IMR-90 (cell line): ENCODE data around the gene LAMA5. TPM values are rescaled to one million over a fixed set of nuclear protein-coding genes. Genes with fewer than 3 reads are reported as not detected.

Experiments
- ATAC-seq: fragments of 200-7000 bp; cut with Tn5 transposase; 2 replicates; pipeline ENCODE4 v1.9.1; 2020; ENCODE audit warnings: low read depth, mild to moderate bottlenecking, moderate library complexity
- BruUV-seq: library from RNA; stranded (reverse); fragments of 400-500 nt; replicated peaks from 2 replicates; lab custom pipeline; 2021; lab: Mats Ljungman, UMichigan
- CTCF ChIA-PET: fragments of 300-600 bp; formaldehyde crosslinking; extraction: SDS; loops from one replicate; lab custom pipeline; 2021; ENCODE audit warnings: antibody characterized with exemption; lab: Yijun Ruan, JAX
- POLR2A ChIA-PET: fragments of 300-600 bp; sonication (Branson Sonifier 250); formaldehyde crosslinking; loops from one replicate; lab custom pipeline; 2022; ENCODE audit warnings: antibody characterized with exemption; ENCODE audit not compliant: unreplicated experiment; lab: Charles Lee
- DNase-seq: peaks from one replicate; pipeline ENCODE4 v3.0.0; 2013
- H2AFZ ChIP-seq: replicated peaks from 2 replicates; pipeline ENCODE3; 2013; ENCODE audit warnings: low read length, mild to moderate bottlenecking; ENCODE audit not compliant: poor library complexity
- H2AK5ac ChIP-seq: 2 replicates; pipeline ENCODE4 v1.6.1; 2013; ENCODE audit warnings: low read depth, low read length, inconsistent platforms
- H2AK9ac ChIP-seq: replicated peaks from 2 replicates; pipeline ENCODE3; 2013; ENCODE audit warnings: mild to moderate bottlenecking, low read depth, low read length, moderate library complexity; ENCODE audit not compliant: poor library complexity
- H2BK120ac ChIP-seq: 2 replicates; pipeline ENCODE4 v1.6.1; 2013; ENCODE audit warnings: low read depth, low read length, inconsistent platforms
- H2BK15ac ChIP-seq: 3 replicates; pipeline ENCODE4 v1.6.1; 2013; ENCODE audit warnings: low read depth, low read length, inconsistent platforms
- H2BK20ac ChIP-seq: 2 replicates; pipeline ENCODE4 v1.6.1; 2013; ENCODE audit warnings: low read depth, mild to moderate bottlenecking, inconsistent platforms, low read length, moderate library complexity
- H2BK5ac ChIP-seq: 2 replicates; pipeline ENCODE4 v1.6.1; 2013; ENCODE audit warnings: mild to moderate bottlenecking, low read depth, low read length, inconsistent platforms; ENCODE audit not compliant: poor library complexity, severe bottlenecking
- H3K14ac ChIP-seq: replicated peaks from 2 replicates; pipeline ENCODE4 v1.6.1; 2013; ENCODE audit warnings: low read depth, low read length, inconsistent platforms
- H3K18ac ChIP-seq: 2 replicates; pipeline ENCODE4 v1.6.1; 2013; ENCODE audit warnings: low read depth, low read length, control low read depth
- H3K23ac ChIP-seq: 2 replicates; pipeline ENCODE4 v1.6.1; 2013; ENCODE audit warnings: low read depth, low read length, inconsistent platforms
- H3K27ac ChIP-seq: 2 replicates; pipeline ENCODE4 v1.5.1; 2013; ENCODE audit warnings: mild to moderate bottlenecking, control low read depth, low read length; ENCODE audit not compliant: insufficient read depth
- H3K27me3 ChIP-seq: 2 replicates; pipeline ENCODE4 v1.6.1; 2013; ENCODE audit warnings: low read length; ENCODE audit not compliant: control insufficient read depth, insufficient read depth
- H3K36me3 ChIP-seq: 2 replicates; pipeline ENCODE4 v1.6.1; 2013; ENCODE audit warnings: low read length, mixed read lengths; ENCODE audit not compliant: control insufficient read depth, insufficient read depth
- H3K4ac ChIP-seq: 2 replicates; pipeline ENCODE4 v1.6.1; 2013; ENCODE audit warnings: low read depth, low read length, inconsistent platforms
- H3K4me1 ChIP-seq: 2 replicates; pipeline ENCODE4 v1.6.1; 2013; ENCODE audit warnings: low read length, mixed read lengths; ENCODE audit not compliant: control insufficient read depth, insufficient read depth
- H3K4me2 ChIP-seq: 2 replicates; pipeline ENCODE4 v1.6.1; 2013; ENCODE audit warnings: low read depth, mild to moderate bottlenecking, control low read depth, low read length, moderate library complexity
- H3K4me3 ChIP-seq: 2 replicates; pipeline ENCODE4 v1.5.1; 2013; ENCODE audit warnings: low read depth, mild to moderate bottlenecking, control low read depth, low read length, moderate library complexity; ENCODE audit not compliant: insufficient read depth
- H3K56ac ChIP-seq: 2 replicates; pipeline ENCODE4 v1.6.1; 2013; ENCODE audit warnings: low read length, inconsistent platforms; ENCODE audit not compliant: insufficient read depth; ENCODE audit errors: extremely low read depth
- H3K79me1 ChIP-seq, 2 experiments: 2 replicates each; pipeline ENCODE4 v1.6.1; 2013; ENCODE audit warnings: low read length in 2 of 2, inconsistent platforms in 1 of 2, low read depth in 1 of 2
- H3K9ac ChIP-seq: 2 replicates; pipeline ENCODE4 v1.6.1; 2013; ENCODE audit warnings: low read depth, low read length, control low read depth
- H3K9me1 ChIP-seq: 2 replicates; pipeline ENCODE4 v1.6.1; 2013; ENCODE audit warnings: low read length, inconsistent platforms; ENCODE audit not compliant: insufficient read depth
- H3K9me3 ChIP-seq: 2 replicates; pipeline ENCODE4 v1.6.1; 2013; ENCODE audit warnings: low read length; ENCODE audit not compliant: control insufficient read depth, insufficient read depth
- H4K20me1 ChIP-seq: 2 replicates; pipeline ENCODE4 v1.6.1; 2013; ENCODE audit warnings: low read length, inconsistent platforms; ENCODE audit not compliant: insufficient read depth
- H4K5ac ChIP-seq: 2 replicates; pipeline ENCODE4 v1.6.1; 2013; ENCODE audit warnings: mild to moderate bottlenecking, low read depth, low read length, control low read depth
- H4K8ac ChIP-seq, 2 experiments: 2 replicates each; pipeline ENCODE4 v1.6.1; 2013; ENCODE audit warnings: low read depth in 2 of 2, low read length in 2 of 2, control low read depth in 1 of 2, inconsistent platforms in 1 of 2
- H4K91ac ChIP-seq: 2 replicates; pipeline ENCODE4 v1.6.1; 2013; ENCODE audit warnings: low read depth, low read length, inconsistent platforms; ENCODE audit not compliant: insufficient read depth
- SMC3 ChIP-seq: fragments of 150-350 bp; IDR thresholded peaks from 2 replicates; pipeline ENCODE4 v1.6.1; 2016; ENCODE audit warnings: low read depth, mild to moderate bottlenecking, antibody characterized with exemption, low read length, moderate library complexity
- WGBS, 2 experiments: methylation state at CpG; one replicate each; pipeline versions ENCODE4 v1.1.5 to v1.1.7; 2013; ENCODE audit warnings: missing lambda C conversion rate in 2 of 2; ENCODE audit not compliant: insufficient read length in 1 of 2; ENCODE audit errors: extremely low coverage in 2 of 2; 5-methylcytosine and 5-hydroxymethylcytosine counted together
- dilution Hi-C: fragments of 300-500 bp; cut with HindIII; formaldehyde crosslinking; loops from one replicate; pipeline ENCODE4 v1.14.3; 2018; ENCODE audit warnings: low sequenced_read_pairs; ENCODE audit not compliant: unreplicated experiment
- in situ Hi-C: fragments of 300-500 bp; cut with MboI; formaldehyde crosslinking; loops from 3 replicates; pipeline ENCODE4 v1.14.3; 2019; ENCODE audit warnings: low sequenced_read_pairs, inconsistent platforms, mixed read lengths
- intact Hi-C: fragments of 100-400 bp; cut with micrococcal nuclease; formaldehyde crosslinking; loops from 2 replicates; pipeline ENCODE4 v1.10.0; 2022
- polyA plus RNA-seq, 3 experiments: library from polyadenylated mRNA; depleted of rRNA; stranded (reverse); fragments of >200 nt; gene quantifications; 2 replicates each; pipeline ENCODE4 v1.2.3, GENCODE V29; 2012; ENCODE audit warnings: low replicate concordance in 1 of 3
- total RNA-seq: library from RNA; depleted of rRNA; stranded (reverse); fragments of >200 nt; gene quantifications from 2 replicates; pipeline ENCODE4 v1.2.3, GENCODE V29; 2012

The LAMA5 gene
- total and polyA plus RNA-seq, 2 of the 4 experiments (the other 2 are of a cell fraction), result 0.90 to 7.3 TPM

DNA sequence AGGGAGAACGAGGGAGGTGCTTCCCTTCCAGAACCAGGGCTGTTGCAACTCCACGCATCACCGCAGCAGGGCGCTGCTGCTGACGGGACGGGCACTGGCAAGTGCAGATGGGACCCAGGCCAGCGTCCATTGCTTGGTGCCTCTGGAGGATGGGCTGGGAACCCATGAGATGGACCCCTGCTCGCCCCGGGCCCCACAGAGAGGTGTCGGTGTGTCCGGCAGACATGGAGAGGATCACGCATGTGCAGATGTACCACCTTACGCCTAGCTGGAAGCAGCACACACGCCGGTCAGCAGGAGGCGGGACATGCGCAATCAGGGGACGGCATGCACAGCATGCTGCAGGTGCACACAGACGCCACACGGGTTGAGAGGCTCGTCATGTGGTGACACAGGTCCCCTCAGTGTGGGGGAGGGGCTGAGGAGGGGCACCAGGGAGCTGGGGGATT, 34.2 kb upstream of the LAMA5 start:
- no peak overlapping the region for H3K56ac ChIP-seq
- H3K4me1 ChIP-seq, result peaks cover 2% of the 10 kb centered on the region; the same call in 1 of the 2 replicates
- no peak overlapping the region for H2AK5ac ChIP-seq
- H2BK15ac ChIP-seq, result no peak overlapping the region
- H3K18ac ChIP-seq, result no peak overlapping the region
- no peak overlapping the region for H2AK9ac ChIP-seq
- peaks cover 5% of the 10 kb centered on the region for H3K36me3 ChIP-seq
- no peak overlapping the region for H2BK20ac ChIP-seq
- DNase-seq, result no peak
- ChIA-PET CTCF (no interaction called here), POLR2A (no interaction called here)
- H2AFZ ChIP-seq, result no peak overlapping the region
- no peak overlapping the region for H2BK120ac ChIP-seq
- no peak overlapping the region for H3K27ac ChIP-seq
- no peak overlapping the region for H3K14ac ChIP-seq
- no peaks in the 10 kb centered on the region for H3K27me3 ChIP-seq
- no peak overlapping the region for H3K4me3 ChIP-seq
- no peak overlapping the region for H3K23ac ChIP-seq
- H4K5ac ChIP-seq, result no peak overlapping the region
- H2BK5ac ChIP-seq, result no peak overlapping the region
- ATAC-seq, result no peak
- H3K9me3 ChIP-seq, result no peaks in the 10 kb centered on the region
- H3K4ac ChIP-seq, result no peak overlapping the region
- intact Hi-C loops, result no loop called here
- no peak overlapping the region for H4K8ac ChIP-seq
- no peak overlapping the region for H4K91ac ChIP-seq
- H4K20me1 ChIP-seq, result peaks cover 13% of the 10 kb centered on the region; the same call in 1 of the 2 replicates
- H3K9ac ChIP-seq, result no peak overlapping the region
- in situ Hi-C loops, result no loop called here
- dilution Hi-C loops, result no loop called here
- H3K79me1 ChIP-seq, result peaks cover 8 to 24% of the 10 kb centered on the region in 2 experiments; a peak in 3 of 4 replicates
- WGBS, 2 experiments, result 88% methylated on average over 17 of the region's 21 CpGs; no CpG with 5 or more reads in 1 of the 2 experiments
- no TSS peak for BruUV-seq
- 0 out of 2 replicates have a peak, but pooled peaks cover 4% of the 10 kb centered on the region for H3K9me1 ChIP-seq
- H3K4me2 ChIP-seq, result no peak overlapping the region
- TF ChIP-seq SMC3, result no peak
